Measurements from ENCODE around the gene DIPK1B.

The DIPK1B gene

GRCh38 chr9:136711751-136712689 lies at the start of gene DIPK1B:
Gene DIPK1B, plus strand, starts transcription at chr9:136712572. Its CDS starts 94 bp downstream, at chr9:136712666.
- no peak for DNase-seq

GRCh38 chr9:136662656-136663581 lies 49.5 kb upstream of the DIPK1B start, which contains the start of gene EGFL7:
Gene EGFL7, plus strand, starts transcription at chr9:136662916. Its CDS starts 5,367 bp downstream, at chr9:136668283.
- no peak for DNase-seq

- DNase-seq: no peak
These were observed 48.1 kb upstream of the DIPK1B start for GRCh38 chr9:136664000-136664915.

- DNase-seq: no peak
These were observed 47.2 kb upstream of the DIPK1B start for GRCh38 chr9:136665111-136665703.

- DNase-seq: no peak
These were observed 46.5 kb upstream of the DIPK1B start for GRCh38 chr9:136665704-136666371.

- DNase-seq: no peak
These were observed 45.8 kb upstream of the DIPK1B start for GRCh38 chr9:136666372-136667213.

- no peak for DNase-seq
These were observed 45.0 kb upstream of the DIPK1B start for GRCh38 chr9:136667214-136667939.

- DNase-seq: no peak
These were observed 44.2 kb upstream of the DIPK1B start for GRCh38 chr9:136667940-136668760.

GRCh38 chr9:136668983-136669790 lies 43.2 kb upstream of the DIPK1B start:
- DNase-seq: no peak

- DNase-seq: no peak
These were observed 42.4 kb upstream of the DIPK1B start for GRCh38 chr9:136669791-136670464.

- no peak for DNase-seq
These were observed 41.7 kb upstream of the DIPK1B start for GRCh38 chr9:136670576-136671253.

- DNase-seq: no peak
These were observed 41.1 kb upstream of the DIPK1B start for GRCh38 chr9:136671254-136671614.

GRCh38 chr9:136671646-136672430 lies 40.5 kb upstream of the DIPK1B start:
- DNase-seq: no peak

GRCh38 chr9:136672431-136673087 lies 39.8 kb upstream of the DIPK1B start:
- DNase-seq: no peak
